ENCODE measurements around the gene BARHL1.
"Not testable (repeated sequence)": the region's sequence is repeated elsewhere in the genome, so short reads cannot be mapped to it uniquely, and the experiment has no call there.

Gene BARHL1

GRCh38 chr9:132556714-132557113, 25.7 kb upstream of the BARHL1 start:
- no peak for DNase-seq (ENCODE audit: low spot score)

DNA sequence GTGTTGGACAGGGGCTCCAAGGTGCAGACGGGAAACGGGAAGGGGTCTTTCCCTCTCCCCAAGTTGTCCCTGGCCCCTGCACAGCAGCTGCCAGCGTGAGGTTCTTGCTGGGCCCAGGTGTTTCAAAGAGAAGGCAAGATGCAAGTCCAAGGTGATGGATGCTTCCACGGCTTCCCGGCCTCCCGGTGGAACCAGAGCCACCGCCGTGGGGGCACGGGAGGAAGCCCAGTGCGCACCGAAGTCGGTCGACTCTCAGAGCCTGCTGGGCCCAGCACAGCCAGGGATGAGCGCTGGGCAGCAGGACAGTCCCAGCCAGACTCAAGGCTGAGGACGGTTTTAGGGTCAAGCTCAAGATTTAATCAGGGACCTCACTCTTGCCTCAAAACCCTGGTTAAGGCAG, 25.2 kb upstream of the BARHL1 start:
- DNase-seq (ENCODE audit: low spot score): no peak

DNA sequence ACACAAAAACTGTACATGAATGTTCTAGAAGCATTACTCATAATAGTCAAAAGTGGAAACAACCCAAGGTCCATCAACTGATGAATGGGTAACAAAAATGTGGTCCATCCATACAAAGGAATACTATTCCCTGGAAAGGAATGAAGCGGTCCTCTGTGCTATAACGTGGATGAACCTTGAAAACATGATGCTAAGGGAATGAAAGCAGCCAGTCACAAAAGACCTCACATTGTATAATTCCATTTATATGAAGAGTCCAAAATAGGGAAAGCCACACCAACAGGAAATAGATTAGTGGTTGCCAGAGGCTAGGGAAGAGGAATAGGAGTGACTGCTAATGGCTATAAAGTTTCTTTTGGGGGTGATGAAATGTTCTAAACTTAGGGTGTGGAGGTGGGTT, 22.7 kb upstream of the BARHL1 start:
- DNase-seq (ENCODE audit: low spot score): no peak

DNA sequence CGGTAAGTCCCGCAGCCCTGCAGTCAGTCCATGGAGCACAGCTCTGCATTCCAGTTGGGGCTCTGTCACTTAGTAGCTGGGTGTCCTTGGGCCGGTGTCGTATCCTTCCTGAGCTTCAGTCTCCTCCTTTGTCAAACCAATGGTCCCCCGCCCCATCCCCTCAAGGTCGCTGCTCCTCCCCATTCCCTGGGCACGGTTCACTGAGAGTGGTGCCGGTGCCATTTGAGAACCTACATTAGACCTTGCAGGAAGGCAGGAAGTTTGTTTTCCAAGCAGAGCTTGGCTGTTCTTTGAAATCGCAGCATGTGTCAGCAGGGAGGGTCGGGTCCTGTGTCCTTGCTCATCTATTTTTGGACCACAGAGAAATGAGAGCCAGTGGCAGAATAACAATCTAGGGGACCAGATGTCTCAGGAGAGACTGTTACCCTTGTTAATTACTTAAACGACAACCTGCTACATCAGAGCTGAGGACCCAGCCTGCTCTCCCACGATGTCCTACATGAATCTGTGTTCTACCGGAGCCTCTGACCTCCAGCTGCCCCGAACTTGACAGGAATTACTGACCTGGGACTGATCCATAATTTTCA, 21.7 kb upstream of the BARHL1 start:
- DNase-seq (ENCODE audit: low spot score): no peak

DNA sequence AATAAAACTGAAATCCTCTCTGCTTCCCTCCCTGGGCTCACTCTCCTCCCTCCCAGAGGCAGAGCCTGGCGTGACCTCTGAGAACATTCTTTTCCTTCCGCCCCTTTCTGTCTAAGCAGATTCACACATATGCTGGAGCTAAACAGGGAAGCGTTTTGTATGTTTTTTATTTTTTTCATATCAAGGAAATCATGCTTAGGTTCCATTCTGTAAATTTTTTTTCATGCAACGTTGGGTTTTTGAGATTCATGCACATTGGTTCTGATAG, 20.2 kb upstream of the BARHL1 start:
- DNase-seq (ENCODE audit: low spot score): no peak

DNA sequence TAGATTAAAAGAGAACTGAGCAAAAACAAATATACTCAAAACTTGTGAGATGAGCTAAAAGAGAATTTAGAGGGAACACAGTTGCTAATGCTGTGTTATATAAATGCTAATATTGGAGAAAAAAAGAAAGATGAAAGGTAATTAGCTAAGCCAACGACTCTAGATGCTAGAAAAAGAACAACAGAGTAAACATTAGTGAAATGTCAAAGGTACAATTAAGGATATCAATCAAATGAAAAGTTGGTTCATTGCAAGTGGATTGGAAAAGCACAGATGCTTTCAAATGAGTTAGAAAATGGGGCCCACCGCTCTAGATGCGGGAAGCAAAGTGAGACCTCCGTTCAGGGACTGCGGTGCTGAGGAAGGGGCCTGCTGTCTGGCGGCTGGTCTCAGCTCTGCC, 17.9 kb upstream of the BARHL1 start:
- DNase-seq (ENCODE audit: low spot score): no peak

- not testable (repeated sequence) for DNase-seq (ENCODE audit: low spot score)
These were observed 13.6 kb upstream of the BARHL1 start for GRCh38 chr9:132568787-132569186.

GRCh38 chr9:132571806-132572600, 10.4 kb upstream of the BARHL1 start:
- no peak for DNase-seq (ENCODE audit: low spot score)

- peak; percentile 47 for DNase-seq (ENCODE audit: low spot score)
These were observed 9.5 kb upstream of the BARHL1 start for GRCh38 chr9:132572921-132573320.

- peak; percentile 90 for DNase-seq (ENCODE audit: low spot score)
These were observed 7.3 kb upstream of the BARHL1 start for GRCh38 chr9:132575005-132575609.

- DNase-seq (ENCODE audit: low spot score): no peak
These were observed 6.6 kb upstream of the BARHL1 start for GRCh38 chr9:132575811-132576210.

- no peak for DNase-seq (ENCODE audit: low spot score)
These were observed 5.3 kb upstream of the BARHL1 start for GRCh38 chr9:132577119-132577518.

- no peak for DNase-seq (ENCODE audit: low spot score)
These were observed 4.0 kb upstream of the BARHL1 start for GRCh38 chr9:132578367-132578932.

DNA sequence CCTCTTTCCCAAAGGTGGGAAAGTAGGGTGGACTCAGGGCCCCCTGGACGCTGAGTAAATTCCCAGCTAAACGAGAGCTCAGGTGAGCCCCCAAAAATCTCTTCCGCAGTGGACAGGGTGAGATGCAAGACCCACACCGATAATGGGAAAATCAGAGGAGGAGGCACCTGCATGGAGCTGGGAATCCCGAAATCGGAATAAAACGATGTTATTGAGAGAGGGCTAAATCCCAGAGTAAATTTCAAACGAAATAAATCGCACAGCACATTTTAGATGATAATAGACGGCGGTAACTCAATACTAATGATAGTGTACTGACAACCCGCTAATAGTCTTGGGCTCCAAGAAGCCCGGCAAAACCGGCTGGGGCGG, 3.0 kb upstream of the BARHL1 start:
- DNase-seq (ENCODE audit: low spot score): no peak

GRCh38 chr9:132582786-132583583, 579 bp downstream of the BARHL1 start:
- DNase-seq (ENCODE audit: low spot score): no peak

- DNase-seq (ENCODE audit: low spot score): no peak
These were observed 1.3 kb downstream of the BARHL1 start for GRCh38 chr9:132583584-132584304.

DNA sequence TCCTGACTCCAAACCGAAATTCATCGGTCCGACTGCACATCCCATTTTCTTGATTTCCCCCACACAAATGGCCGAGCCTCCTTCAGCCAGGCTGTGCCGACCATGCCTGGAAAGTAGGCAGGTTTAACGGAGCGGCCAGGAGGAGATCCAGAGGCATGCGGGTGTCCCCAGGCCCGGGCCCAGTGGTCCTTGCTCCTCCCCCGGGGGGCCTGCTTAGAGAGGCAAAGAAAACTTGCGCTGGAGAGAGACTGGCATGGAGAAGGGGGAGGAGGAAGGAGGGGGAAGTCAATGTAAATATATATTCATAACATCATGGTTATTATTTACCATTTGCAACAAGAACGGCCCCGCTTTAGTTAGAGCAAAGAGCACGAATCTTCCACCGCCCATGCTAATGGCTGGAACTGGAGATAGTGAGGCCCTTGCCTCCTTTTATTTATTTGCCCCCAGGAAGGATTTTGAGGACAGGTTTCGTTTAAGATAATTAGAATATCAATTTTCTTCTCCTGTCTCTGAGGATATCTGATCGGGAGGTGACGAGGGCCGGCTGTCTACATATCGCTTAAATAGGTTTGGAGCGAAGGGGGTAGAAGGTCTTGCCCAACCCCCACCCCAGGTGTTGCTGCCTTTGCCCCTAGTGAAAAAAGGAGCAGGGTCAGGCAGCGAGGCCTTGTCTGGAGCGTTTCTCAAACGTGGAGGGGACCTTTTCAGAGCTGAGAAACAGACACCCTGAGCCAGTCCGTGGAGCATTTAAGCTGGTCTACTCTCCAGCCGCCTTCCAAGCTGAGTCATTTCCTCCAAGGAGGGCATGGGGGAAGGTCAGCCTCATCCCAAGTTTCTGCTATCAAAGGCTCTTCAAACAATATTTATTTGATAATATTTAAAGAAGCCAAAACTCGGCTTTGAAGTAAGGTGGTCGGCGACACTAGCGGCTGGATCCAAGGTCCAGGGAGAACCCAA, 2.5 kb downstream of the BARHL1 start:
- peak; percentile 44 for DNase-seq (ENCODE audit: low spot score)

- DNase-seq (ENCODE audit: low spot score): no peak
These were observed 3.8 kb downstream of the BARHL1 start for GRCh38 chr9:132585954-132586829.

DNA sequence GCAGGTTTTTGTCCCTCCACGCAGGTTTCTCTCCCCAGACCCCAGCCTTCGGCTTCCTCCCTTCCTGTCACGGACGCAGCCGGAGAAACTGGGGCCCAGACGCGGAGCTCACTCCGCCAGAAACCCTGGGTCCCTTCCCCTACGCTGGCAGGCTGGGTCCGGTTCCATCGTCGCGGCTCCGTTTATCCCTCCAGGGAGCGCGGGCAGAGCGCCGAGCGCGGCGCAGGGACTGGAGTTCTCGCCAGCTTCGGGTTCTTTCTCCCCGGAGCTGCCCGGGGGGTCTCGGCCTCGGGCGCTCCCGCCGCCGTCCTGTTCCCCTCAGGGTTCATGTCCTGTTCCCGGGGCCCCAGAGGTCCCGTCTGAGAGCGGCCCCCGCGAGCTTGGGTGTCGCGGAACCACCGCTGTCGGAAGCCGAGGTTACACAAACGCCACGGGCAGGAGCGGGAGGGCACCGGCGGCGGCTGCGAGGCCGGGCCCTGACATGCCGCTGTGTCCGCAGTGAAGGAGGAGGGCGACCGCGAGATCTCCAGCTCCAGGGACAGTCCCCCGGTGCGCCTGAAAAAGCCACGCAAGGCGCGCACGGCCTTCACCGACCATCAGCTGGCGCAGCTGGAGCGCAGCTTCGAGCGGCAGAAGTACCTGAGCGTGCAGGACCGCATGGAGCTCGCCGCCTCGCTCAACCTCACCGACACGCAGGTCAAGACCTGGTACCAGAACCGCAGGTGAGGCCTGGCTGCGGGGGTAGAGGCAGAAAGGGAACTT, 4.6 kb downstream of the BARHL1 start:
- no peak for DNase-seq (ENCODE audit: low spot score)
